Measurements from ENCODE around the gene VPS35L.

Gene VPS35L, protein sequence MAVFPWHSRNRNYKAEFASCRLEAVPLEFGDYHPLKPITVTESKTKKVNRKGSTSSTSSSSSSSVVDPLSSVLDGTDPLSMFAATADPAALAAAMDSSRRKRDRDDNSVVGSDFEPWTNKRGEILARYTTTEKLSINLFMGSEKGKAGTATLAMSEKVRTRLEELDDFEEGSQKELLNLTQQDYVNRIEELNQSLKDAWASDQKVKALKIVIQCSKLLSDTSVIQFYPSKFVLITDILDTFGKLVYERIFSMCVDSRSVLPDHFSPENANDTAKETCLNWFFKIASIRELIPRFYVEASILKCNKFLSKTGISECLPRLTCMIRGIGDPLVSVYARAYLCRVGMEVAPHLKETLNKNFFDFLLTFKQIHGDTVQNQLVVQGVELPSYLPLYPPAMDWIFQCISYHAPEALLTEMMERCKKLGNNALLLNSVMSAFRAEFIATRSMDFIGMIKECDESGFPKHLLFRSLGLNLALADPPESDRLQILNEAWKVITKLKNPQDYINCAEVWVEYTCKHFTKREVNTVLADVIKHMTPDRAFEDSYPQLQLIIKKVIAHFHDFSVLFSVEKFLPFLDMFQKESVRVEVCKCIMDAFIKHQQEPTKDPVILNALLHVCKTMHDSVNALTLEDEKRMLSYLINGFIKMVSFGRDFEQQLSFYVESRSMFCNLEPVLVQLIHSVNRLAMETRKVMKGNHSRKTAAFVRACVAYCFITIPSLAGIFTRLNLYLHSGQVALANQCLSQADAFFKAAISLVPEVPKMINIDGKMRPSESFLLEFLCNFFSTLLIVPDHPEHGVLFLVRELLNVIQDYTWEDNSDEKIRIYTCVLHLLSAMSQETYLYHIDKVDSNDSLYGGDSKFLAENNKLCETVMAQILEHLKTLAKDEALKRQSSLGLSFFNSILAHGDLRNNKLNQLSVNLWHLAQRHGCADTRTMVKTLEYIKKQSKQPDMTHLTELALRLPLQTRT

DNA sequence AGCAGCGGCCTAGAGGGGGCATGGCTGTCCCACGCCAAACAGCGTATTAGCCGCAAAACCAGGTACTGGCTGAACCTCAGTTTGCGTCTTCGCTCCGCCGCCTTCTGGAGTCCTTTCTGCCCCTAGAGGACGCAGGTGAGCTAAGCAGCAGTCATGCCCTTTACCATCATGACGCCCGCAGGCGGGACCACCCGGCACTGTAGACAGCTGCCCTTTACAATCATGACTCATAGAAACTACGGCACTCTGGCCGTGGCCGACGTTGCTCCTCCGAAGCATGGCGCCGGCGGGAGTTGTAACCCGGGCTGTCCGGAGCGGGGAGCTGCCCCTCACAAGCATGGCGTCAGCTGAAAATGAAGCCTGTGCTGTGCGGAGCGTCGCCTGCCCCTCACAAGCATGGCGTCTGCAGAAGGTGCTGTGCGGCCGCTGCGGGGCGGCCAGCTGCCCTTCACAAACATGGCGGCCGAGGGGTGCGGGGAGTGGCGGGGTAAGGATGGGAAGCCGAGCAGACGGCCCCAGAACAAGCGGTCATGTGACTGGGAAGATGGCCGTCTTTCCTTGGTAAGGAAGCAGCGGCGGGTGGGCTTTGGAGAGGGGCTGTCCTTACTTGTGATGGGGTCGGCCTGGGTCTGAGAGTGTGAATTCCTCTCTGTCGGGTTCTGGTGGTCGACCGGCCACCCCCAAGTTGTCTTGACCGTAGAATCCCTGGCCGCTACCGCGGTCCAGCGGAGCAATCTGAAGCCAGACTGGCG, at the start of gene VPS35L:
VPS35L (plus strand) TSS at position 518 of the 752 bp plus-strand sequence; CDS start at position 545, 27 bp downstream.
- DNase-seq, result peak; percentile 99

DNA sequence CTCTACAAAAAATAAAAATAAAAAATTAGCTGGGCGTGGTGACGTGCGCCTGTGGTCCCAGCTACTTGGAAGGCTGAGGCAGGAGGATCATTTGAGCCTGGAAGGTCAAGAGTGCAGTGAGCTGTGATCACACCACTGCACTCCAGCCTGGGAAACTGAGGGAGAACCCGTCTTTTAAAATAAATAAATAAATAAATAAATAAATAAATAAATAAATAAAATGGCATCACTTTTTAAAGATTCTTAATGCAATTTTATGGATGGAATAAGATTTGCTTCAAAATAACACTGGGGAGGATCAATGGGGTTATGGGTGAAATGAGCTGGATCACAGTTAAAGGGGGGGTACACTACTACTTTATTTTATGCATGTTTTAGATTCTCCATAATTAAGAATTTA, 48.5 kb upstream of the VPS35L start:
- no peak for DNase-seq

DNA sequence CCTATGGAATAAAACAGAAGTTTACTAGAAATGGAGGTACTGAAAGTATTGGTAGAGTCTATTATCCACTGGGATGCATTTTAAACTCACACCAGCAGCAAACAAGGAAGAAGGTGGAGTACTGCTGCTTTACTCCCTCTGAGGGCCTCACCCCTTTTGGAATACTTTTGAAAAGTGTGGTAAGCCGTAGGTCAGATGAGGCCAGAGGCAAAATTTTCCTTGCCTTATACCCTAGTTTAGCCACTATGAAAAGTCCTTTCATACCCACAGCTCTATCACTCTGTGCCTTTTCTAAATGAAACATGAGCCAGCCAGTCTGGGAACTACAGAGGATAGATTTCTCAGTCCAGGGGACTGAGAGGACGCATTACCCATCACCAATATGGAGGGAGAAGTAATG, 47.6 kb upstream of the VPS35L start:
- no peak for DNase-seq

DNA sequence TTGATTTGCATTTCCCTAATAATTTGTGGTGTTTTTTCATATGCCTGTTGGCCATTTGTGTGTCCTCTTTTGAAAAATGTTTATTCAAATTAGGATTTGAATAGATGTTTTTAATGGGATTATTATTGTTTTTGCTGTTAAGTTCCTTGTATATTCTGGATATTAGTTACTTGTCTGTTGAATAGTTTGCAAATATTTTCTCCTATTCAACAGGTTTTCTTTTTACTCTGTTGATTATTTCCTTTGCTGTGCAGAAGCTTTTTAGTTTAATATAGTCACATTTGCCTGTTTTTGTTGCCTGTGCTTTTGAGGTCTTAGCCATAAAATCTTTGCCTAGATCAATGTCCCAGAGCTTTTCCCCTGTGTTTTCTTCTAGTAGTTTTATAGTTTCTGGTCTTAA, 43.2 kb upstream of the VPS35L start:
- DNase-seq, result no peak

DNA sequence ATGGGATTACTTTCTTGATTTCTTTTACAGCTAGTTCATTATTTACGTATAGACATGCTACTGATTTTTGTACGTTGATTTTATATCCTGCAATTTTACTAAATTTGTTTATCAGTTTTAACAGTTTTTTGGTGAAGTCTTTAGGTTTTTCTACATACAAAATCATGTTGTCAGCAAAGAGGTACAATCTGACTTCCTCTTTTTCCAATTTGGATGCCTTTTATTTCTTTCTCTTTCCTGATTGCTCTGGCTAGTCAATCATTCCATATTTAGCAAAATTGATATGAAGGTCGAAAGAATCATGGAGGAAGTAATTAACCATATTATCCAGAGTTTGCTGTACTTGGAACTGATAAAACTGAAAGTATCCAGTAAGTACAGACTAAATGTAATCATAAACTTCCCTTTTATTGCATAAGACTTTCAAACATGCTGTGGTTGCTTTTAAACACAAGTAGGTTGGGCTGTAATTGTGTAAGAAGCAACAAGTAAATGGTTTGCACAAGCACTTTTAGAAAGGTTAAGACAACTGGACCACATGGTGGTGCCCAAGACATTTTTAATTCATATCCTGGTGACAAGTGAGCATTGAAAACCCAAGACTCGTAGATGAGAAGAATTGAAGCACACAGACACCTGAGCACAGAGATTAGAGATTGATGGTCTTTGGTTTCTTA, 42.0 kb upstream of the VPS35L start:
- no peak for DNase-seq

DNA sequence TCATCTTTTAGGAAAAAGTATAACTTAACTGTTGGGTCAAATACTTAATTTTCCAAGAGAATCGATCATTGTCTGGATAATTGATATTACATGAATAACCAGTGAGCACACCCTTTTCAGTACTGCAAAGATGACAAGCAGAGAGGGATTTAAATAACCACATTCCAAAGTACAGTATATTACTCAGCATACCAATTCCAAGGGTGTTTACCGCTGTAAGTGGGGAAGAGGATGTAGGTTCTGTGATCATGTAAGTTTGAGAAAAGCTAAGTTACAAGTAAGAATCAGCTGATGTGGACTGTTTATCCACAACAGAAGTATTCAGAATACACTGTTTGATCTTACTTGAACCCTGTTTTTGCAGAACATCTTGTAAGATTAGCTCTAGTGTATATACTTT, 39.7 kb upstream of the VPS35L start:
- no peak for DNase-seq

DNA sequence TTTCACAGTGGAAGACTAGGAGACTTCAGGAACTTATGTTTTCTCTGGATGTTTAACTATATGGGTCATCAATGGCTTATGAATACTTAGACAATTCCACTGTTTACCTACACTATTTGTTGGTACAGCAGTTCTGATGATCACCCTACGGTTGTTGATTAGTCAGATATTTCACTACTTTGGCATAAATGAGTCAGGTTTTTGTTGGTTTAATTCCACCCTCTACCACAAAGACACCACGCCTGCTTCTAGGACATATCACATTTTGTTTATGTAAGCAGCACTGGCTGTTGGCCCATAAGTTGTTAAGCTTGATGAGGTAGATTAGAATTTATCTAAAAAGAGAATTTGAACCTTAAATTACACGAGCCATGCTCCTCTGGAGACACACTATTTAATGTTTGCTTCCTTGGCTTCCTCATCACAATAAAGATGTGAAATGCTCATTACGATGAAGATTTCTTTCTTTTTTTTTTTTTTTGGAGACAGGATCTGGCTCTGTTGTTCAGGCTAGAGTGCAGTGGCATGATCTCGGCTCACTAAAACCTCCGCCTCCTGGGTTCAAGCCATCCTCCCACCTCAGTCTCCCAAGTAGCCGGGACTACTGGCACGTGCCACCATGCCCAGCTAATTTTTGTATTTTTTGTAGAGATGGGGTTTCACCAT, 37.9 kb upstream of the VPS35L start:
- DNase-seq, result no peak

DNA sequence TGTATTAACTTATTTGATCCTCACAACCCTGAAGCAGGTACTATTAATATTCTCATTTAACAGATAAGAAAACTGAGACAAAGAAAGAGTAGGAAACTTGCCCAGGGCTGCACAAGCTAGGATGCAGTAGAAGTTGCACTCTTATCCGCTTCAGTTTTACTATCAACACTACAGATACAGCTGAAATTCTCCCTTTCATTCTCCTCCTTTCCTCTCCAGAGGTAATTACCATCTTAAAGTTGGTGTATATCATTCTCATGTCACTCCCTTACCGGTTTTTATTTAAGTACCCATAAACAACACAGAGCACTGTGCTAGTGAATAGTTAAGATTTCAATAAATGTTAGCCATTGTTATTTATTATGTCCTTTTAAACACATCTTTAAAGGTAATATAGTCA, 37.1 kb upstream of the VPS35L start:
- DNase-seq, result no peak

DNA sequence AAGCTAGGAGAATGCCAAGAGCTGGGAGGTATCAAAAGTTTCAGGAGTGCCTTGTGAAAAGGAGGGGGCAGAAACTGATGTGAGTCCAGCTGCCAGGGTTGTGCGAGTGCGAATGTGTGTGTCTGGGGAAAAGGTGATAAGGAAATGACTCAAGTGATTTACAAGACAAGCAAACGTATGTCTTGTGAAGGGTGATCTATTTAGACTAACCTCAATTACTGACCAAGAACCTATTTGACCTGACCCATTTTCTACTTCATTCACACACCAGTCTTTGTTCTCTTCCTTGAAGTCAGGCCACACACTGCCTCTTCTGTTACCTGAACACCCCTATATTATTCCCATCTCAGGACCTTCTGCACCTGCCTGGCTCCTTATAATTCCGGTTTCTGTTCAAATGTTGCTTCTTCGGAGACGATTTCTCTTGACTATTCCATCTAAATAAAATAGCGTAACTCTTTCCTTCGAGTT, 34.6 kb upstream of the VPS35L start:
- DNase-seq, result no peak

DNA sequence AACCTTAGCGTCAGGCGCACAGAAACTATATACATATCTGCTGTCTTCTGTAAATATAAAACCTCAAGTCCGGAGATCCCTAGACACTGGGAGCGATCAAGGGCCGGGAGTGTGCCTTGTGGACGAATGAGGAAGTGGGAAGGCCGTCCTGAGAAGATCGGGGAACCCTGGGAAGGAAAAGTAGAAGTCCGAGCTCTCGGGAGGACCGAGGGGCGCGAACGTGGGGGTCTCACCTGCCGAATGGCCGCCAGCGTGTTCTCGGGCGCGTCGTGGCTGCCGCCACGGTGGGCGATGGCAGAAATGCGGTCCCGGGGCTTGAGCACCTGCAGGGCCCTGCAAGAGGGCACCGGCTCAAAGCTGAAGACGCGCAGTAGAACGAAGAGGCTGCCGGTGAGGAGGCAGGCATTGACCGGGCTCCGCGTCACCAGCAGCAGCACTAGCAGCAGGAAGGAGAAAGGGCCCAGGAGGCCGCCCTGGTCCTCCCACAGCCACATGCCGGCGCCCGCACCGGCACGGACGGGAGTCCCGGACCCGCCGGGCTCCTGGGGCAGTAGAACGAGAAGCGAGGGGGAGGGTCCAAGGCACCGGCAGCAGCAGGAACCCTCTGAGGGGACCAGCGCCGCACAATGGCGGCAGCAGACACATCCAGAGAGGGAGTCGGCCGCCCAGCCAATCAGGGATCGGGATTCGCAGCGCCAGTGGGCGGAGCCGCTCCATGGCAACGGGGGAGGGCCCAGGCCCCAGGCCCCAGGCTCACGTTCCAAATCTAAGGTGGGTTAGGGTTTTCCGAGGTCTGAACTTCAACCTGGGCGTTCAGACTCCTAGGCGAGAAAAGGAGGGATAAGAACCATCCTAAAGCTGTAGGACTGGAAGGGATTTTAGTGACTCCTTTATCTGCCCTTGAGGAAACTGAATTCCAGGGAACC, 33.8 kb upstream of the VPS35L start, which contains the start of gene GDE1:
GDE1 (minus strand) TSS at position 628 of the 926 bp plus-strand sequence; CDS start at position 494, 134 bp downstream.
- peak; percentile 96 for DNase-seq

DNA sequence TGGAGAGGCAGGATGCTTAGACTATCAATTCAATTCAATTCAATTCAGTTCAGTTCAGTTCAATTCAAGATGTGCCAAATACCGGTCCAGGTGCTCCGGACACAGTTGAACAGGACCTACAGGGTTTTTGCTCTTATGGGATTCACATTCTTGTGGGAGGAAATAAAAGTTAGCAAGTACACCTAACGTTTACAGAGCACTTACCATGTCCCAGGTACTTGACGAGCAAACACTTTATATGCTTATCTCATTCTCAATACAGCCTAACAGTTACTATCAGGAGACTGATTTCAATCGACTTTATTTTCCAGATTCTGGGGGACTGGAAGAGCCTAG, 33.1 kb upstream of the VPS35L start:
- no peak for DNase-seq

DNA sequence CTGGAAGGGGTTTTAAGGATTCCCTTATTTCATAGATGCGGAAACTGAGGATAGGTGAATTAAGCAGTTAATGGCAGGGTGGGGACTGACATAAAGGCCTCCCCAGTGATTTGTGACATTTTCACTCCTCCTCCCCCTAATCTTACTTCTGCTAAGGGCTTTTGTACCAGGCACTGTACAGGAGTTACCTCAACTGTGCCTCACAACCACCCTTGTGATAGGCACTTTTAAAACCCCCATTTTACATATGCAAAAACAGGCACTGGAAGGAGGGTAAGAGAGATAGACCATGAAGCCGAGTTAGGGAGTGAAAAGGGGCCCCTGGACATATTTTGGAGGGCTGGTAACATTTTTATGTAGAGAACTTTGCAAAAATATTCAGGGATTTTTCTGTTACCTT, 32.7 kb upstream of the VPS35L start:
- DNase-seq, result no peak

DNA sequence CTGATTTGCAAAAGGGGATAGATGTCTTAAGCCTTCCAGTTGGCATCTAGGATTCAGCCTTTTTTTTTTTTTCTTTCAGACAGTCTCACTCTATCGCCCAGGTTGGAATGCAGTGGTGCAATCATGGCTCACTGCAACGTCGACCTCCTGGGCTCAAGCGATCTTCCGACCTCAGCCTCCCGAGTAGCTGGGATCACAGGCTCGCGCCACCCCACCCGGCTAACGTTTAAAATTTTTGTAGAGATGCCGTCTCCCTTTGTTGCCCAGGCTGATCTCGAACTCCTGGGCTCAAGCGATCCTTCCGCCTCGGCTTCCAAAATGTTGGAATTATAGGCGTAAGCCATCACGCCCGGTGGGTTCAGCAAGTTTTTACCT, 32.3 kb upstream of the VPS35L start:
- DNase-seq, result no peak

DNA sequence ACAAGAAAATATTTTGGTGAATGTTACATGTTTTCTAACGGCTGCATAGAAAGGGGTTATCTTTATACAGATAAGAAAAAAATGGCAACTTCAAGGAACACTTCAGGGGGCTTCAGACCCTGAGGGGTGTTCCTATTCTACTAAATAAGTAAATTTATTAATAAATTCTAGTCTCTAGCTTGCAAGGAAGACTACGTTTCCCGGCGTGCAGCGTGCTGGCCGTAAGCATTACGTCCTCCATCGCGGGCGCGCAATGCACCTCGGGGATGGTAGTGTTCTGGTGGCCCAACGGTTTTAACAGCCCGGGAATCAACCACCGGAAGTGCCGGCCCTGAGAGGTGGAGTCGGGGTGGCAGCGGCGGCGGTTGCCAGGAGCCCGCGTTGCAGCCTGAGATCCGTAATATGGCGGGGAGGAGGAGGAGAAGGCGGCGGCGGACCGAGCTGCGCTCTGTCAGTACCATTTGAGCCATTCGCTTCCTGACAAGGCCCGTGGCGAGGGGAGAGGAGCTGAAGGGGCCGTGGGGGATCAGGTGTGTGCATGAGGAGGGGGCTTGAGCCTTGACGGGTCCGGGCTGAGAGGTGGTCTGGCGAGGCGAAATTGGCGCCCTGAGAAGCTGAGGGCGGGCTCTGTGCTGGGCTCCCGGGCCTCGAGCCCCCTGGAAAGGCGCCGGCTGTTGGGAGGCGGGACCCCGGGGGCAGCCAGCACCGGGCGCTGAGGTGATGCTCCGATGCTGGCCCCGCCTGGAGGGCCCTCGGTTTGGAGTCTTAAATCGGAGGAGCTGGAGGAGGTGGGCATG, 31.7 kb upstream of the VPS35L start, which contains the start of gene CCP110:
CCP110 (plus strand) TSS at position 384 of the 797 bp plus-strand sequence. CDS start 3,940 bp downstream, outside the sequence.
- DNase-seq, result peak; percentile 98

DNA sequence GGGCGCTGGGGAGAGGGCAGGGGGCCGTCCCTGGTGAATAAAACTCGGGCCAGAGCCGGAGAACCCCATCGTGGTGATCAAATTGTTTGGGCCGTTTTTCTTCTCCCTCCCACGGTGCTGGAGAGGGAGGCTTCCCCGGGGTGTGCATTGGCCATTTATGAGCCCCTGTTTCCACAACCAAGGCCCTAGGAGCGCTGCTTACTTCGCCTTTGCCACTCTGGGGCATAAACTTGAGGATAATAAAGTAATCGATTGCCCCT, 31.2 kb upstream of the VPS35L start:
- DNase-seq, result peak; percentile 46

DNA sequence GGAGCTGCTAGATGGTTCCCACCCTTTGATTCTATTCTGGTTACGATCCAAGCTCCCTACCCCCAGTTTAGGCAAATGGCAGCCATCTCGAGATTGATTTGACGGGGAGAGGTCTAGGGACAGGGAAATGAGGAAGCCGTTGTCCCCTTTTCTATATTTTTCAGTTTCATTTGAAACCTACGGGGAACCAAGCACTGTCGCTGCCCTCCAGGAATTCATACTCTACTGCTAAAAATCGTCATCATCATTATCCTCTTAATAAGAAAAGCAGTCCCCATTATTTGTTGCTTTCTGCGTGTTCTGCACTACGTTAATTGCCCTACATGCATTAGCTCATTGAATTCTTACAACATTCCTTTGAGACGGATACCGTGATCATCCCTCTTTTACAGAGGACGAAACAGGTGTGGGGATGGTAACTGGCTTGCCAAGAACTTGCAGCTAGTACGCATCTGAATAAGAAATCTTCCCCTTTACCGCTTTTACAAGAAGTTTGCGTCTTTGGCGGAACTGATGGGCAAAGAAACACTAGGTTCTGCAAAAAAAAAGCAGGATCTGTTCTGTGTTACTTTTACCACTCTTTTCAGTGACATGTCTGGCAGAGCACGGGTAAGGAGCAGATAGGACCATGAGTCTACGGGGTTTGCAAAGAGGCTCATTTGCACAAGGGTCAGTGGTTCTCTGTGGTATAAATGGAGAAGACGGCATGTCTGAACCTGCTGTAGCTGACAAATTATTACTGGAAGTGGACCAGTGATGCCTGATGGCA, 30.7 kb upstream of the VPS35L start:
- DNase-seq, result no peak

DNA sequence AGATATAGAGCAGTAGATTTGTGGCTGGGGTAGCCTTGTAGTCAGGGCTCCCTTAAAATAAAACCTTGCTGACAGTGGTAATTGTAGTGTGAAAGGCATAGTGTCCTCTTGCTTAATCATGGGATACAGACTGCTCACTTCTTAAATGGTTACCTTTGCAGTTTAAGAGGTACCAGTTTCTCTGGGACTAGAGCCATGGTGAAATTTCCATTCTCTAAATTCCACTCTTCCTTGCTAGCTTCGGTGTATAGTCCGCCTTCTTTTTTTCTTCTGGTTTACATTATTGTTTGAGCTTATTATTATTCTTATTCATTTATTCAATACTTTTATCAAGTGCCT, 30.1 kb upstream of the VPS35L start:
- DNase-seq, result no peak

DNA sequence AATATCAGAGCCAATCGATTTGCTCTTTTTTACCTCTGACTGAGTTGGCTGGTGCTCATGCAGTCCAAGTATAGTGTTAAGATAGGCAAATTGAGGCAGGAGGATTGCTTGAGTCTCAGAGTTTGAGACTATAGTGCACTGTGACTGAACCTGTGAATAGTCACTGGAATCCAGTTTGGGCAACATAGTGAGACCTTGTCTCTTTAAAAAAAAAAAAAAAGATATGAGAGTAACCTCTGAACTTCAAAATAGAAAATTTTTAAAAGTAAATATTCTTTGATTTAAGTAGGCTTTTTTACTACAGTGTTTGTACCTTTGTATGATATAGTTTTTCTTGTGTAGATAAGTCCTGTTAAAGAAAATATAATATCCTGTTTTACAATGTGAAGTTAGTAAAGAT, 28.3 kb upstream of the VPS35L start:
- DNase-seq, result no peak

DNA sequence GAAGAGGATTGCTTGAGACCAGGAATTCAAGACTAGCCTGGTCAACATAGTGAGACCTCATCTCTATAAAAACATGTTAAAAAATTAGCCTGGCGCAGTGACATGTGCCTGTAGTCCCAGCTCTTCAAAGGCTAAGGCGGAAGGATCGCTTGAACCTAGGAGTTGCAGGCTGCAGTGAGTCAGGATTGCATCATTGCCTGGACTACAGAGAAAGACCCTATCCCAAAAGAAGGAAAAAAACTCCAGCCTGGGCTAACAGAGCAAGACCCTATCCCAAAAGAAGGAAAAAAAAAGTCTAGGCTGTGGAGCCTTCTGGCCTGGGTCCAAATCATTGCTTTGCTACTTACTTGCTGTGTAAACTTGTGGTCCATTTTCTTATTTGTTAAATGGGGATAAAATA, 26.8 kb upstream of the VPS35L start:
- no peak for DNase-seq

All from femur (tissue), 1 donor.